Activated CD8-positive, alpha-beta T cell treated with anti-CD3 and anti-CD28 coated beads for 36 hours (primary cell): ENCODE results near the gene PAX7. TPM values are rescaled to one million over a fixed set of nuclear protein-coding genes. Genes with fewer than 3 reads are reported as not detected.

Source experiments
- ATAC-seq: fragments of 200-7000 bp; cut with Tn5 transposase; one replicate; pipeline ENCODE4 v1.10.0; 2021; ENCODE audit warnings: mild to moderate bottlenecking, moderate library complexity
- CTCF ChIA-PET: fragments of 350-600 bp; sonication (Branson Sonifier 250); formaldehyde crosslinking; loops from one replicate; lab custom pipeline; 2021; ENCODE audit warnings: antibody characterized with exemption; lab: Charles Lee
- POLR2A ChIA-PET: fragments of 350-600 bp; sonication (Branson Sonifier 250); formaldehyde crosslinking; loops from one replicate; lab custom pipeline; 2021; ENCODE audit warnings: antibody characterized with exemption; lab: Charles Lee
- DNase-seq: peaks from one replicate; pipeline ENCODE4 v3.0.0-alpha.2; 2020
- H3K27ac Mint-ChIP-seq: one replicate; pipeline ENCODE4 v1.8.0; 2021; ENCODE audit warnings: mild to moderate bottlenecking, mixed read lengths
- H3K27me3 Mint-ChIP-seq: one replicate; pipeline ENCODE4 v1.8.0; 2021; ENCODE audit warnings: mixed read lengths
- H3K36me3 Mint-ChIP-seq: one replicate; pipeline ENCODE4 v1.8.0; 2021; ENCODE audit warnings: low read depth, mixed read lengths
- H3K4me1 Mint-ChIP-seq: one replicate; pipeline ENCODE4 v1.8.0; 2021; ENCODE audit warnings: low read depth, mixed read lengths
- H3K4me3 Mint-ChIP-seq: one replicate; pipeline ENCODE4 v1.8.0; 2021; ENCODE audit warnings: mild to moderate bottlenecking, moderate library complexity, mixed read lengths
- H3K9me3 Mint-ChIP-seq: one replicate; pipeline ENCODE4 v1.8.0; 2021; ENCODE audit warnings: mixed read lengths
- CTCF ChIP-seq: fragments of 200-600 bp; IDR thresholded peaks from one replicate; pipeline ENCODE4 v1.8.0; 2022; ENCODE audit warnings: antibody characterized with exemption, mild to moderate bottlenecking
- intact Hi-C: fragments of 100-400 bp; cut with micrococcal nuclease; formaldehyde crosslinking; loops from one replicate; pipeline ENCODE4 v1.10.0; 2022
- total RNA-seq, 2 experiments: library from RNA; stranded (reverse); gene quantifications; one replicate each; pipeline ENCODE4 v1.2.3, GENCODE V29; 2021

PAX7 gene
- total RNA-seq, 2 experiments from 2014 or later, result not detected

- POLR2A ChIA-PET, result no interaction called here
These were observed 4.5 kb downstream of the PAX7 start for GRCh38 chr1:18635070-18635577.

DNA sequence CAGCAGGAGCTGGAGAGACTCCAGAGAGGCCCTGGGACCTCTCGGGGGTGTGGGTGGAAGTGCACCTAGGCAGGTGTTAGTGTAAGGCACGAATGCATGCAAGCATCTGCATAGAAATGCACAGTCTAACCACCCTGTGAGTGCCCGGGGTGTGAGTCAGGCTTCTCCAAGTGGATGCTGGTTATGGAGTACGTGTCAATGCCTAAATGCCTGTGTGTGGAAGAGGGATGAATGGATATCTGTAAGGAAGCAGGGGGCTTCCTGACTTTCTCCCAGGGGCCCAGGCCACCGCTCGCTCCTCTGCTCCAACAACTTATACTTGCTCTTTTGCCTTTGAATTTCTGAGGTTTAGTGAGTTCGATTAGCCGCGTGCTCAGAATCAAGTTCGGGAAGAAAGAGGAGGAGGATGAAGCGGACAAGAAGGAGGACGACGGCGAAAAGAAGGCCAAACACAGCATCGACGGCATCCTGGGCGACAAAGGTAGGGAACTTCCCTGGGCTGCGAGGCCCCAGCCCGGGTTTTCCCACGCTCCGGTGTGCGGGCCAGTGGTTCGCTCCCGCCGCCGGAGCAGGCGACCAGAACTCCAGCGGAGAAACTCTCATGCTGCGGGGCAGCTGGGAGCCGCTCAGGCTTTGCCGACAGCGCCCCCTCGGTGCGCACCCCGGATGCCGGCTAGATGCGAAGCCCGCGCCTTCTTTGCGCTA is 5.4 kb downstream of the PAX7 start:
- no peak overlapping the region for H3K27ac Mint-ChIP-seq
- ChIA-PET CTCF (interaction anchor here (1.1 kb wide), 1 partner anchor 39 kb away, joined by 3 read pairs; no protein-coding TSS in a partner anchor), POLR2A (no interaction called here)
- intact Hi-C loops, result no loop called here
- no peak for ATAC-seq
- TF ChIP-seq CTCF, result peak; percentile 20
- no peaks in the 10 kb centered on the region for H3K36me3 Mint-ChIP-seq
- H3K4me3 Mint-ChIP-seq, result no peak overlapping the region
- H3K4me1 Mint-ChIP-seq, result peaks cover 18% of the 10 kb centered on the region
- H3K9me3 Mint-ChIP-seq, result no peaks in the 10 kb centered on the region
- DNase-seq, result peak; percentile 34
- peaks cover 85% of the 10 kb centered on the region for H3K27me3 Mint-ChIP-seq

More at GRCh38 chr1:18635070-18635577, 4.5 kb downstream of the PAX7 start:
- Mint-ChIP-seq H3K27ac (no peak overlapping the region), H3K4me3 (no peak overlapping the region), H3K4me1 (peaks cover 17% of the 10 kb centered on the region), H3K36me3 (no peaks in the 10 kb centered on the region), H3K27me3 (peaks cover 83% of the 10 kb centered on the region), H3K9me3 (no peaks in the 10 kb centered on the region)
- TF ChIP-seq CTCF, result no peak
- CTCF ChIA-PET, result interaction anchor here (1.1 kb wide), 1 partner anchor 38 kb away, joined by 3 read pairs; no protein-coding TSS in a partner anchor
- intact Hi-C loops, result no loop called here
- ATAC-seq (no peak), DNase-seq (no peak)

DNA sequence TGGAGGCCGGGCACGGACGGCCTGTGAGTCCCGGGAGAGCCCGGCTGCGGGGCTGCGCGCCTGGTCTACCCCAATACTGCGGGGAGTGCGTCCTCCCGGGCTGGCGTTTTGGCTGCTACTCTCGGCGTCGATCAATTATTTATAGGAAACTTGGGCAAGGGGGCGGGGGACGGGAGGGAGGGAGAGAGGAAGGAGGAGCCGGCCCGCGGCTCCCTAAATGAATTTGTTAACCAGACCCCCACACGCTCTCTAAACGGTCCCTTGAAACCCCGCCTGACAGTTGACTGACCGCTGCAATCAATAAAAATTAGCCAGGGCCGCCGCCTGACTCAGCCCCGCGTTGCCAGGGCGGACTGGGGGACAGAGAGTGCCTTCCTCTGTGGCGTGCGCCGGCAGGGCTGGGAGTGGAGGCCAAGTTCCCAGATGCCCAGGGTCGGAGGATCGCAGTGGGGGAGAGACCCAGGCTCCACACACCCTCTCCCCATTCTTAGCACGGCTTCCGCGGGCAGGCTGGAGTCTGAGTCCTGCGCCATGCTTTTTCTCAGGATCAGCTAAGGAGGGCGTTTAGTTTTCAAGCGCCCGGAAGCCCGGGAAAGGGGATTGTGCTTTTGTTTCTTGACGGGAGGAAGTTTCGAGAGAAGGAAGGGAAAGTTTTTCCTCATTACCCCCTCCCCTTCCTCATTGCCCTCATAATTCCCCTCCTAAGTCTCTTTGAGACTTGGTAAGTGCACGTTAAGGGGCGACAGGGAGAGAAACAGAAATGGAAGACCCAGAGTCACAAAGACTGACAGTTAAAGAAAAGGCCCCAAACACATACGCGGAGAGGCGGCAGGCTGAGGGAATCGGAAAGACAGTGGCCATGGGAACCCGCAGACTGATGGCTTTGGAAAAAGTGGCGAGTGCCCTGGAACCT is 6.2 kb downstream of the PAX7 start:
- CTCF ChIA-PET, result no interaction called here
- POLR2A ChIA-PET, result no interaction called here
- H3K9me3 Mint-ChIP-seq, result no peaks in the 10 kb centered on the region
- no peak for DNase-seq
- no peak overlapping the region for H3K27ac Mint-ChIP-seq
- intact Hi-C loops, result no loop called here
- H3K4me1 Mint-ChIP-seq, result peaks cover 18% of the 10 kb centered on the region
- H3K27me3 Mint-ChIP-seq, result peaks cover 90% of the 10 kb centered on the region
- H3K36me3 Mint-ChIP-seq, result no peaks in the 10 kb centered on the region
- no peak for ATAC-seq
- H3K4me3 Mint-ChIP-seq, result no peak overlapping the region
- no peak for TF ChIP-seq CTCF

DNA sequence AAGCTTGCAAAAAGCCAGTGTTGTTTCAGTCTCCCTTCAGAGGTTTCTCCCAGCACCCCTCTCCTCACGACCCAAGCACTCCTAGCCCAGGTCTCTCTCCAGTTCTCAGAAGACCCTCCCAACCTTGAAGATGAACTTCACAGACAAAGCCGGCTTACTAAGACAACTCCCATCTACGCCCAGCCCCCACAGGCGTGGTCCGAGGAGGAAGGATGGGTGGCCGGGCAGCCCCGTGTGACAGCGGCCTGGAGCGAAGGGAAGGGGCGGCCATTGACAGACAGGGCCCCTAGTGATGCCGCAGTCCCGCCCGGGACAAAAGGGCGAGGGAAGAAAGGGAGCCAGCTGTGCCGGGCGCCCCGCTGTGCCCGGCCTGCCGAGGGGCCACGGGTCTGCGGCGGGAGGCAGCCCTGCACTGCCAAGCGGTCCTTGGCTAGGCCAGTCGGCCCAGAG is 6.9 kb downstream of the PAX7 start:
- no peak overlapping the region for H3K4me3 Mint-ChIP-seq
- no peak for ATAC-seq
- no peak for TF ChIP-seq CTCF
- H3K36me3 Mint-ChIP-seq, result no peaks in the 10 kb centered on the region
- intact Hi-C loops, result no loop called here
- POLR2A ChIA-PET, result no interaction called here
- DNase-seq, result no peak
- CTCF ChIA-PET, result no interaction called here
- no peak overlapping the region for H3K27ac Mint-ChIP-seq
- H3K27me3 Mint-ChIP-seq, result peaks cover 87% of the 10 kb centered on the region
- no peaks in the 10 kb centered on the region for H3K9me3 Mint-ChIP-seq
- peaks cover 21% of the 10 kb centered on the region for H3K4me1 Mint-ChIP-seq
